NCI-H2029 (cell line): Measurements from ENCODE around the gene TRIM31.
"Not testable (repeated sequence)": the region's sequence is repeated elsewhere in the genome, so short reads cannot be mapped to it uniquely, and the experiment has no call there.

Experiments used
- DNase-seq: peaks from one replicate; lab custom pipeline; 2025; lab: John Stamatoyannopoulos, UW

The TRIM31 gene

GRCh38 chr6:30149234-30149633 is 36.3 kb upstream of the TRIM31 start:
- no peak for DNase-seq

GRCh38 chr6:30147096-30147495 is 34.2 kb upstream of the TRIM31 start:
- DNase-seq: no peak

- no peak for DNase-seq
Measured at GRCh38 chr6:30145818-30146217, 32.9 kb upstream of the TRIM31 start.

- no peak for DNase-seq
Measured at GRCh38 chr6:30144811-30145210, 31.9 kb upstream of the TRIM31 start.

- DNase-seq: no peak
Measured at GRCh38 chr6:30143780-30144179, 30.9 kb upstream of the TRIM31 start.

- no peak for DNase-seq
Measured at GRCh38 chr6:30142665-30143064, 29.8 kb upstream of the TRIM31 start.

- DNase-seq: not testable (repeated sequence)
Measured at GRCh38 chr6:30140240-30140639, 27.4 kb upstream of the TRIM31 start.

- no peak for DNase-seq
Measured at GRCh38 chr6:30136570-30137286, 23.8 kb upstream of the TRIM31 start.

- no peak for DNase-seq
Measured at GRCh38 chr6:30135757-30136156, 22.9 kb upstream of the TRIM31 start, which contains the start of gene TRIM40. Gene TRIM40 (plus strand): TSS chr6:30136140. CDS start chr6:30137037, 897 bp downstream.

- no peak for DNase-seq
Measured at GRCh38 chr6:30135147-30135546, 22.3 kb upstream of the TRIM31 start.

- DNase-seq: no peak
Measured at GRCh38 chr6:30131947-30132497, 19.1 kb upstream of the TRIM31 start.

GRCh38 chr6:30130887-30131862 is 18.3 kb upstream of the TRIM31 start:
- DNase-seq: peak; percentile 72

- DNase-seq: no peak
Measured at GRCh38 chr6:30130179-30130679, 17.3 kb upstream of the TRIM31 start.

- no peak for DNase-seq
Measured at GRCh38 chr6:30129265-30130178, 16.6 kb upstream of the TRIM31 start.

GRCh38 chr6:30127238-30128093 is 14.6 kb upstream of the TRIM31 start:
- no peak for DNase-seq

GRCh38 chr6:30122515-30122914 is 9.6 kb upstream of the TRIM31 start:
- DNase-seq: no peak

- no peak for DNase-seq
Measured at GRCh38 chr6:30121446-30122366, 8.8 kb upstream of the TRIM31 start.

- DNase-seq: not testable (repeated sequence)
Measured at GRCh38 chr6:30118691-30119090, 5.8 kb upstream of the TRIM31 start.

- no peak for DNase-seq
Measured at GRCh38 chr6:30116724-30117123, 3.8 kb upstream of the TRIM31 start.
